Gastrocnemius medialis (tissue), 4 donors: ENCODE results near the gene POU6F1. TPM values are rescaled to one million over a fixed set of nuclear protein-coding genes. Genes with fewer than 3 reads are reported as not detected.
A peak's percentile ranks its signal among the peaks of the same experiment; 100 is the strongest.

Experiments used
- ATAC-seq, 2 donors: fragments of 150-250 bp; one replicate each; pipeline ENCODE4 v1.9.1; 2016
- DNase-seq, 2 donors: peaks; one replicate each; pipeline ENCODE4 v3.0.0-alpha.2; 2019
- H3K27ac ChIP-seq, 4 donors: fragments of 200-600 bp; sonication (generic); 1 replicate in 1 of 4; 2 replicates in 3 of 4; pipeline ENCODE4 v1.5.1; 2016 to 2018; ENCODE audit warnings: mild to moderate bottlenecking in 2 of 4, moderate library complexity in 1 of 4
- H3K27me3 ChIP-seq, 3 donors: fragments of 200-600 bp; sonication (generic) in 2 of 3; 1 replicate in 1 of 3; 2 replicates in 2 of 3; pipeline versions ENCODE4 v1.5.1 to v1.6.0; 2016 to 2019; ENCODE audit warnings: mild to moderate bottlenecking in 1 of 3, moderate library complexity in 1 of 3
- H3K36me3 ChIP-seq, 2 donors: fragments of 200-600 bp; sonication (generic) in 1 of 2; one replicate each; pipeline ENCODE4 v1.5.1; 2017 to 2018
- H3K4me1 ChIP-seq, 2 donors: fragments of 200-600 bp; sonication (generic) in 1 of 2; one replicate each; pipeline ENCODE4 v1.5.1; 2016 to 2017; ENCODE audit warnings: mild to moderate bottlenecking in 2 of 2
- H3K4me3 ChIP-seq, 4 donors: fragments of 200-600 bp; sonication (generic) in 3 of 4; 1 replicate in 1 of 4; 2 replicates in 3 of 4; pipeline ENCODE4 v1.5.1; 2016 to 2019; ENCODE audit warnings: mild to moderate bottlenecking in 2 of 4
- H3K9me3 ChIP-seq, 3 donors: fragments of 200-600 bp; sonication (generic) in 2 of 3; 1 replicate in 1 of 3; 2 replicates in 2 of 3; pipeline ENCODE4 v1.5.1; 2016 to 2019
- CTCF ChIP-seq, 5 experiments: fragments of 450-650 bp in 3 of 5; fragments of 200-600 bp in 2 of 5; sonication (generic) in 2 of 5; IDR thresholded peaks in 4 of 5; conservative IDR thresholded peaks in 1 of 5; 1 replicate in 4 of 5; 2 replicates in 1 of 5; pipeline ENCODE4 v1.5.1; 2016 to 2019; ENCODE audit warnings: antibody characterized with exemption in 5 of 5, mild to moderate bottlenecking in 3 of 5, moderate library complexity in 3 of 5
- POLR2A ChIP-seq, 2 donors: fragments of 450-650 bp; IDR thresholded peaks; one replicate each; pipeline ENCODE4 v1.6.1; 2017; ENCODE audit warnings: antibody characterized with exemption in 2 of 2, mild to moderate bottlenecking in 2 of 2, moderate library complexity in 2 of 2
- in situ Hi-C, 4 donors: fragments of 200-750 bp; cut with MboI; loops; one replicate each; pipeline versions ENCODE4 v1.15.0 to v1.8.0; 2017; ENCODE audit warnings: low sequenced_read_pairs in 4 of 4
- intact Hi-C: fragments of 100-400 bp; cut with DNase I; formaldehyde crosslinking; loops from one replicate; pipeline ENCODE4 v1.15.1; 2023; ENCODE audit warnings: low total_unique reads
- total RNA-seq, 4 donors: library from RNA; depleted of rRNA; stranded (reverse); fragments of >200 nt; gene quantifications; one replicate each; pipeline versions ENCODE4 v1.1.0 to v1.2.3, GENCODE V29; 2016

Gene POU6F1
- 10 to 100 TPM in 2 of 4 donors, 1 to 10 TPM in 2; 8.1 to 11.1 (median 9.9) TPM for total RNA-seq

- in situ Hi-C loops = no loop called here
- TF ChIP-seq POLR2A (IDR thresholded peaks at IDR 0.05) (peak; percentile 68 to 74), CTCF (IDR thresholded peaks at IDR 0.05 in 4 of 5, conservative IDR thresholded peaks at IDR 0.05 in 1 of 5) (peak; percentile 31 to 92 (median 65))
- Histone ChIP-seq H3K4me3 (peak within 1 kb of the TSS; percentile 85 to 98 (median 89)), H3K27me3 (no peaks in the 10 kb centered on the region), H3K9me3 (no peaks in the 10 kb centered on the region), H3K27ac (peak within 1 kb of the TSS; percentile 98 to 100 (median 99)), H3K4me1 (peaks cover 17 to 19% of the 10 kb centered on the region in 2 donors), H3K36me3 (no peaks in the 10 kb centered on the region)
- intact Hi-C loops = loop anchor here (1.0 to 5.0 kb wide), 5 partner anchors 20 to 291 kb away; partner anchors contain the start of genes CSRNP2, DAZAP2 and TFCP2
- DNase-seq (peak; percentile 52 to 77), ATAC-seq (peak; percentile 87 to 88)
Observed at GRCh38 chr12:51217968-51218606, at the start of gene POU6F1. TSS of gene POU6F1 (minus strand) at chr12:51218062. CDS start at chr12:51206836, 11,226 bp downstream.

DNA sequence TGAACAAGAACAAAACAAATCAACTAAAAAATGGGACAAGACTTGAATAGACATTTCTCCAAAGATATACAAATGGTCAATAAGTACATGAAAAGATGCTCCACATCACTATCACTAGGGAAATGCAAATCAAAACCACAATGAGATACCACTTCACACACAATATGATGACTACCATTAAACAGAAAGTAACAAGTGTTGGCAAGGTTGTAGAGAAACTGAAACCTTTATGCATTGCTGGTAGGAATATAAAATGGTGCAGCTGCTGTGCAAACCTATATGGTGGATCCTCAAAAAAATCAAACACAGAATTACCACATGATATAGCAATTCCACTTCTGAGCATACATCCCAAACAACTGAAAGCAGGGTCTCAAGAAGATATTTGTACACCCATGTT is 47.2 kb upstream of the POU6F1 start:
- Histone ChIP-seq H3K36me3 (no peaks in the 10 kb centered on the region), H3K27me3 (no peaks in the 10 kb centered on the region), H3K27ac (no peak overlapping the region), H3K4me3 (no peak overlapping the region), H3K9me3 (no peaks in the 10 kb centered on the region), H3K4me1 (no peaks in the 10 kb centered on the region)
- in situ Hi-C loops (loop anchor here in 2 of 4 donors (5.0 to 25.0 kb wide), 3 partner anchors 77 to 272 kb away; partner anchors contain the start of gene CELA1 (in 1 of the 2)), intact Hi-C loops (loop anchor here (5.0 kb wide), 1 partner anchor 267 kb away; no protein-coding TSS in a partner anchor)
- DNase-seq (no peak), ATAC-seq (no peak)
- TF ChIP-seq POLR2A (IDR thresholded peaks at IDR 0.05) = no peak
- TF ChIP-seq CTCF (IDR thresholded peaks at IDR 0.05 in 4 of 5, conservative IDR thresholded peaks at IDR 0.05 in 1 of 5) = no peak

- Histone ChIP-seq H3K27ac (no peak overlapping the region), H3K4me3 (no peak overlapping the region), H3K9me3 (no peaks in the 10 kb centered on the region), H3K36me3 (no peaks in the 10 kb centered on the region), H3K4me1 (no peaks in the 10 kb centered on the region), H3K27me3 (no peaks in the 10 kb centered on the region)
- ATAC-seq = no peak
- intact Hi-C loops (no loop called here), in situ Hi-C loops (loop anchor here in 2 of 4 donors (10.0 to 25.0 kb wide), 2 partner anchors 81 to 273 kb away; partner anchors contain the start of gene CELA1 (in 1 of the 2))
- DNase-seq = no peak
- TF ChIP-seq CTCF (IDR thresholded peaks at IDR 0.05 in 4 of 5, conservative IDR thresholded peaks at IDR 0.05 in 1 of 5) (no peak), POLR2A (IDR thresholded peaks at IDR 0.05) (no peak)
Observed at GRCh38 chr12:51264297-51264696, 46.4 kb upstream of the POU6F1 start.

DNA sequence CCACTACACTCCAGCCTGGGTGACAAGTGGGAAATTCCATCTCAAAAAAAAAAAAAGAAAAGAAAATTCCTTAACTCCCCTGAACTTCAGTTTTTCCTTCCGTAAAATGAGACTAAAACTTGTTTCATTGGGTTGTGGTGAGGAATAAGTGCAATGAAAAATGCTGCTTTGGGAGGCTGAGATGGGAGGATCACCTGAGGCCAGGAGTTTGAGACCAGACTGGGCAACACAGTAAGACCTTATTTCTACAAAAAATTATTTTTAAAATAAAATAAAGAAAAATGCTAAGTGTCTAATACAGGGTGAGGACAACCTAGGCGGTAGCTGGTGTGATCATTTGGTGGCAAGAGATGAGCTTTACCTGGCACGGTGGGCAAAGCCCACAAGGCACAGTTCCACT is 45.5 kb upstream of the POU6F1 start:
- no peak overlapping the region for H3K4me3 ChIP-seq
- no peaks in the 10 kb centered on the region for H3K27me3 ChIP-seq
- TF ChIP-seq POLR2A (IDR thresholded peaks at IDR 0.05) (no peak), CTCF (IDR thresholded peaks at IDR 0.05 in 4 of 5, conservative IDR thresholded peaks at IDR 0.05 in 1 of 5) (no peak)
- DNase-seq (no peak), ATAC-seq (no peak)
- no peaks in the 10 kb centered on the region for H3K4me1 ChIP-seq
- H3K9me3 ChIP-seq = no peaks in the 10 kb centered on the region
- intact Hi-C loops = no loop called here
- no peaks in the 10 kb centered on the region for H3K36me3 ChIP-seq
- no peak overlapping the region for H3K27ac ChIP-seq
- in situ Hi-C loops = loop anchor here in 2 of 4 donors (10.0 to 25.0 kb wide), 2 partner anchors 81 to 274 kb away; partner anchors contain the start of gene CELA1 (in 1 of the 2)
